DOHH2 (cell line): Measurements from ENCODE around the gene RPL29.

Experiments used
- EZH2phosphoT487 ChIP-seq: fragments of 200-600 bp; sonication (generic); IDR thresholded peaks from 2 replicates; pipeline ENCODE4 v1.6.1; 2017; ENCODE audit warnings: borderline replicate concordance, mild to moderate bottlenecking, antibody characterized with exemption, low read length, moderate library complexity, mixed read lengths
- TF ChIP-seq, protein P1 (sequence below): fragments of 200-600 bp; sonication (generic); IDR thresholded peaks from one replicate; pipeline ENCODE4 v1.5.1; 2014; ENCODE audit warnings: antibody characterized with exemption, mild to moderate bottlenecking, low read depth, low read length; ENCODE audit not compliant: poor library complexity, severe bottlenecking

DNA sequence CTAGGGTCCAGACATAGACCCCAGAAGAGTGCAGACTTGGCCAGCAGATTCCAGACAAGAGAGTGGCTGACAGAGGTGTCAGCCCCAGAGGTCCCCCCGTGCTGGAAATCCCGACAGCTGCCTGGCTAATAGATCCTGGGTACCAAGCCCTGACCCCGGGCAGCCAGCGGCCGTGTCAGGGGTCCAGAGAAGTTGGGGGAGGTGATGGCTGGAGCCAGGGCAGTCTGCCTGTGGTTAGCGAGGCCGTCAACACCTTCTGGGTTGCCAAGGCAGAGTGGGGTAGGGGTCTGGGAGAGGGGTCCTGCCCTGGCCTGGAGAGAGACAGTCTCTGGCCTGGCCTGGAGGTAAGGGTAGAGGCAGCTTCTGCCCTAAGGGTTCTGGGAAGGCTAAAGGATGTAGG, 25.1 kb upstream of the RPL29 start:
- TF ChIP-seq, protein P1, sequence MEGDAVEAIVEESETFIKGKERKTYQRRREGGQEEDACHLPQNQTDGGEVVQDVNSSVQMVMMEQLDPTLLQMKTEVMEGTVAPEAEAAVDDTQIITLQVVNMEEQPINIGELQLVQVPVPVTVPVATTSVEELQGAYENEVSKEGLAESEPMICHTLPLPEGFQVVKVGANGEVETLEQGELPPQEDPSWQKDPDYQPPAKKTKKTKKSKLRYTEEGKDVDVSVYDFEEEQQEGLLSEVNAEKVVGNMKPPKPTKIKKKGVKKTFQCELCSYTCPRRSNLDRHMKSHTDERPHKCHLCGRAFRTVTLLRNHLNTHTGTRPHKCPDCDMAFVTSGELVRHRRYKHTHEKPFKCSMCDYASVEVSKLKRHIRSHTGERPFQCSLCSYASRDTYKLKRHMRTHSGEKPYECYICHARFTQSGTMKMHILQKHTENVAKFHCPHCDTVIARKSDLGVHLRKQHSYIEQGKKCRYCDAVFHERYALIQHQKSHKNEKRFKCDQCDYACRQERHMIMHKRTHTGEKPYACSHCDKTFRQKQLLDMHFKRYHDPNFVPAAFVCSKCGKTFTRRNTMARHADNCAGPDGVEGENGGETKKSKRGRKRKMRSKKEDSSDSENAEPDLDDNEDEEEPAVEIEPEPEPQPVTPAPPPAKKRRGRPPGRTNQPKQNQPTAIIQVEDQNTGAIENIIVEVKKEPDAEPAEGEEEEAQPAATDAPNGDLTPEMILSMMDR = no peak
- no peak for TF ChIP-seq EZH2phosphoT487
